Ishikawa (cell line): Measurements from ENCODE around the gene ABL1.

Experiments used
- CEBPB ChIP-seq: IDR thresholded peaks from 2 replicates; pipeline ENCODE4 v1.6.1; 2012
- CREB1 ChIP-seq: IDR thresholded peaks from 2 replicates; pipeline ENCODE4 v1.6.1; 2012; ENCODE audit warnings: low read depth
- EGR1 ChIP-seq: IDR thresholded peaks from 2 replicates; pipeline ENCODE4 v1.6.1; 2012
- EP300 ChIP-seq: IDR thresholded peaks from 2 replicates; pipeline ENCODE4 v1.6.1; 2012; ENCODE audit warnings: borderline replicate concordance
- FOXM1 ChIP-seq: IDR thresholded peaks from 2 replicates; pipeline ENCODE4 v1.6.1; 2012; ENCODE audit warnings: low read depth, borderline replicate concordance
- MAX ChIP-seq: IDR thresholded peaks from 2 replicates; pipeline ENCODE4 v1.6.1; 2012
- NFIC ChIP-seq: IDR thresholded peaks from 2 replicates; pipeline ENCODE4 v1.6.1; 2012
- RAD21 ChIP-seq: IDR thresholded peaks from 2 replicates; pipeline ENCODE4 v1.6.1; 2012; ENCODE audit warnings: low read depth
- REST ChIP-seq: IDR thresholded peaks from 2 replicates; pipeline ENCODE4 v1.6.1; 2012; ENCODE audit warnings: low read depth, mild to moderate bottlenecking
- TAF1 ChIP-seq: IDR thresholded peaks from 2 replicates; pipeline ENCODE4 v1.6.1; 2012; ENCODE audit warnings: low read depth, mild to moderate bottlenecking
- TCF12 ChIP-seq: IDR thresholded peaks from 2 replicates; pipeline ENCODE4 v1.6.1; 2012; ENCODE audit warnings: low read depth
- TEAD4 ChIP-seq: IDR thresholded peaks from 2 replicates; pipeline ENCODE4 v1.6.1; 2012
- USF1 ChIP-seq: IDR thresholded peaks from 2 replicates; pipeline ENCODE4 v1.6.1; 2012
- YY1 ChIP-seq: IDR thresholded peaks from 2 replicates; pipeline ENCODE4 v1.6.1; 2012; ENCODE audit warnings: low read depth
- ZBTB7A ChIP-seq: IDR thresholded peaks from 2 replicates; pipeline ENCODE4 v1.6.1; 2012; ENCODE audit warnings: low read depth

ABL1 gene

GRCh38 chr9:130837002-130837511 lies 2.0 kb downstream of the ABL1 start:
- TF ChIP-seq FOXM1 = no peak
- TF ChIP-seq YY1 = no peak
- TF ChIP-seq CREB1 = no peak
- no peak for TF ChIP-seq NFIC
- no peak for TF ChIP-seq REST
- no peak for TF ChIP-seq EGR1
- TF ChIP-seq TCF12 = no peak
- TF ChIP-seq RAD21 = no peak
- TF ChIP-seq USF1 = no peak
- TF ChIP-seq TEAD4 = no peak

- TF ChIP-seq FOXM1 (no peak), YY1 (no peak), NFIC (no peak), REST (no peak), CEBPB (no peak), MAX (no peak), TAF1 (no peak), ZBTB7A (no peak), RAD21 (no peak), TEAD4 (no peak), EP300 (no peak), TCF12 (no peak), CREB1 (no peak), EGR1 (no peak), USF1 (no peak)
These were observed 2.6 kb downstream of the ABL1 start for GRCh38 chr9:130837643-130838042.

- TF ChIP-seq TEAD4 = no peak
- no peak for TF ChIP-seq USF1
- TF ChIP-seq NFIC = no peak
- no peak for TF ChIP-seq MAX
- TF ChIP-seq CEBPB = no peak
- TF ChIP-seq CREB1 = no peak
- no peak for TF ChIP-seq RAD21
- TF ChIP-seq TCF12 = no peak
- no peak for TF ChIP-seq YY1
- no peak for TF ChIP-seq TAF1
- TF ChIP-seq FOXM1 = no peak
- TF ChIP-seq ZBTB7A = no peak
- TF ChIP-seq EGR1 = no peak
- no peak for TF ChIP-seq EP300
- TF ChIP-seq REST = no peak
These were observed 4.4 kb downstream of the ABL1 start for GRCh38 chr9:130839132-130840111.

- no peak for TF ChIP-seq EGR1
- TF ChIP-seq EP300 = no peak
- no peak for TF ChIP-seq NFIC
- no peak for TF ChIP-seq REST
- TF ChIP-seq RAD21 = no peak
- no peak for TF ChIP-seq TCF12
- TF ChIP-seq TEAD4 = no peak
- TF ChIP-seq TAF1 = no peak
- no peak for TF ChIP-seq CREB1
- TF ChIP-seq USF1 = no peak
- no peak for TF ChIP-seq CEBPB
These were observed 7.5 kb downstream of the ABL1 start for GRCh38 chr9:130842545-130842944.
